Stomach (tissue), 4 donors: ENCODE measurements around the gene MUC6.

ENCODE experiments used
- CTCF ChIP-seq, 7 experiments: fragments of 450-650 bp in 4 of 7; fragments of 200-600 bp in 3 of 7; sonication (generic) in 3 of 7; IDR thresholded peaks; one replicate each; pipeline ENCODE4 v1.5.1; 2016 to 2019; ENCODE audit warnings: antibody characterized with exemption in 7 of 7, control low read depth in 2 of 7, mild to moderate bottlenecking in 1 of 7
- EP300 ChIP-seq: sonication (generic); formaldehyde crosslinking; IDR thresholded peaks from one replicate; pipeline ENCODE4 v1.6.1; 2017; ENCODE audit warnings: antibody characterized with exemption
- POLR2A ChIP-seq, 4 donors: fragments of 450-650 bp; IDR thresholded peaks; one replicate each; pipeline ENCODE4 v1.6.1; 2016; ENCODE audit warnings: antibody characterized with exemption in 4 of 4, control low read depth in 2 of 4, mild to moderate bottlenecking in 1 of 4, moderate library complexity in 1 of 4
- POLR2AphosphoS5 ChIP-seq, 3 donors: sonication (generic); formaldehyde crosslinking; IDR thresholded peaks; one replicate each; pipeline ENCODE4 v1.6.1; 2016; ENCODE audit warnings: antibody characterized with exemption in 3 of 3

- TF ChIP-seq CTCF (IDR thresholded peaks at IDR 0.05) (no peak), POLR2A (IDR thresholded peaks at IDR 0.05) (no peak), EP300 (no peak), POLR2AphosphoS5 (IDR thresholded peaks at IDR 0.05) (no peak)
Observed at GRCh38 chr11:1043563-1044096, 7.1 kb upstream of the MUC6 start.
